Chondrocyte (in vitro differentiated cells): ENCODE results near the gene PRMT2. TPM values are rescaled to one million over a fixed set of nuclear protein-coding genes. Genes with fewer than 3 reads are reported as not detected.

Experiments used
- DNase-seq: peaks from one replicate; pipeline ENCODE4 v3.0.0; 2021; ENCODE audit warnings: mixed read lengths, low spot score
- H3K27ac Mint-ChIP-seq: one replicate; pipeline ENCODE4 v1.8.0; 2021; ENCODE audit warnings: mild to moderate bottlenecking, moderate library complexity, mixed read lengths; ENCODE audit not compliant: unreplicated experiment
- H3K27me3 Mint-ChIP-seq: 2 replicates; pipeline ENCODE4 v1.8.0; 2021; ENCODE audit warnings: low read depth, mixed read lengths
- H3K36me3 Mint-ChIP-seq: 2 replicates; pipeline ENCODE4 v1.8.0; 2021; ENCODE audit warnings: low read depth, mixed read lengths
- H3K4me1 Mint-ChIP-seq: 2 replicates; pipeline ENCODE4 v1.8.0; 2021; ENCODE audit warnings: low read depth, mild to moderate bottlenecking, mixed read lengths
- H3K4me3 Mint-ChIP-seq: one replicate; pipeline ENCODE4 v1.8.0; 2021; ENCODE audit warnings: mild to moderate bottlenecking, moderate library complexity, mixed read lengths; ENCODE audit not compliant: unreplicated experiment
- H3K9me3 Mint-ChIP-seq: 2 replicates; pipeline ENCODE4 v1.8.0; 2021; ENCODE audit warnings: low read depth, mixed read lengths
- CTCF ChIP-seq: fragments of 200-600 bp; sonication (generic); IDR thresholded peaks from 2 replicates; pipeline ENCODE4 v1.5.0; 2021; ENCODE audit warnings: antibody characterized with exemption, mild to moderate bottlenecking, moderate library complexity
- total RNA-seq: library from RNA; stranded (reverse); gene quantifications from 3 replicates; pipeline ENCODE4 v1.2.1, GENCODE V29; 2021

Gene PRMT2
- total RNA-seq, 1 donor from 2014 or later: 128 TPM

GRCh38 chr21:46610018-46610701 is 25.3 kb upstream of the PRMT2 start:
- Mint-ChIP-seq H3K4me3 (no peak overlapping the region), H3K4me1 (peaks cover under 1% of the 10 kb centered on the region), H3K36me3 (no peaks in the 10 kb centered on the region), H3K27ac (no peak overlapping the region), H3K9me3 (peaks cover 5% of the 10 kb centered on the region), H3K27me3 (no peaks in the 10 kb centered on the region)
- no peak for TF ChIP-seq CTCF
- DNase-seq: no peak

DNA sequence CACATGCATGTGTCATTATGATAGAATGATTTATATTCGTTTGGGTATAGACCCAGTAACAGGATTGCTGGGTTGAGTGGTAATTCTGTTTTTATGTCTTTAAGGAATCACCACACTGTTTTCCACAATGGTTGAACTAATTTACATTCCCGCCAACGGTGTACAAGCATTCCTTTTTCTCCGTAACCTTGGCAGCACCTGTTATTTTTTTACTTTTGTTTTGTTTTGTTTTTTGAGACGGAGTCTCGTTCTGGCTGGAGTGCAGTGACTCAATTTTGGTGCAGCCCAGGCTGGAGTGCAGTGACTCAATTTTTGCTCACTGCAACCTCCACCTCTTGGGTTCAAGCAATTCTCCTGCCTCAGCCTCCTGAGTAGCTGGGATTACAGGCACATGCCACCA is 22.1 kb upstream of the PRMT2 start:
- Mint-ChIP-seq H3K9me3 (peaks cover 9% of the 10 kb centered on the region), H3K4me3 (no peak overlapping the region), H3K27ac (no peak overlapping the region), H3K27me3 (no peaks in the 10 kb centered on the region), H3K36me3 (no peaks in the 10 kb centered on the region), H3K4me1 (no peaks in the 10 kb centered on the region)
- no peak for DNase-seq
- TF ChIP-seq CTCF: no peak

DNA sequence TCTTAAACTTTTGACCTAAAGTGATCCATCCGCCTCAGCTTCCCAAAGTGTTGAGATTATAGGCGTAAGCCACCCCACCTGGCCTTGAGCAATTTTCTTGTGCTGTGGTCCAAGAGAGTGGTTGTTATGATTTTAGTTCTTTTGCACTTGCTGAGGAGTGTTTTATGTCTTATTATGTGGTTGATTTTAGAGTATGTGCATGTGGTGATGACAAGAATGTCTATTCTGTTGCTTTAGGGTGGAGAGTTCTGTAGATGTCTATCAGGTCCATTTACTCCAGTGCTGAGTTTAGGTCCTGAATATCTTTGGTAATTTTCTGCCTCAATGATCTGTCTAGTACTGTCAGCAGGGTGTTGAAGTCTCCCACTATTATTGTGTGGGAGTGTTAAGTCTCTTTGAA is 19.4 kb upstream of the PRMT2 start:
- H3K36me3 Mint-ChIP-seq: peaks cover 2% of the 10 kb centered on the region
- peaks cover 19% of the 10 kb centered on the region for H3K4me1 Mint-ChIP-seq
- DNase-seq: no peak
- no peak for TF ChIP-seq CTCF
- peaks cover 23% of the 10 kb centered on the region for H3K9me3 Mint-ChIP-seq
- no peaks in the 10 kb centered on the region for H3K27me3 Mint-ChIP-seq
- H3K27ac Mint-ChIP-seq: no peak overlapping the region
- H3K4me3 Mint-ChIP-seq: no peak overlapping the region

DNA sequence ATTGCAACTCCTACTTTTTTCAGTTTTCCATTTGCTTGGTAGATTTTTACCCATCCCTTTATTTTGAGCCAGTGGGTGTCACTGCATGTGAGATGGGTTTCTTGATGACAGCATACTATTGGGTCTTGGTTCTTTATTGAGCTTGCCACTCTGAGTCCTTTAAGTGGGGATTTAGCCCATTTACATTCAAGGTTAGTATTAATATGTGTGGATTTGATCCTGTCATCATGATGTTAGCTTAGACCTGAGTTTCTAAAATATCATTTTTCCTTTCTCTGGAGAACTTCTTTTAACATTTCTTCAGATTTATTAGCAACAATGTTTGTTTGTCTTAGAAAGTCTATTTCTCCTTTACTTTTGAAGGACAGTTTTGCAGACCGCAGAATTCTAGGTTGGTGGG is 18.8 kb upstream of the PRMT2 start:
- H3K27ac Mint-ChIP-seq: no peak overlapping the region

More for the DNA sequence above, 18.8 kb upstream of the PRMT2 start:
- H3K9me3 Mint-ChIP-seq: peaks cover 23% of the 10 kb centered on the region
- peaks cover 2% of the 10 kb centered on the region for H3K36me3 Mint-ChIP-seq
- peaks cover 25% of the 10 kb centered on the region for H3K4me1 Mint-ChIP-seq
- H3K4me3 Mint-ChIP-seq: no peak overlapping the region
- no peak for DNase-seq
- no peaks in the 10 kb centered on the region for H3K27me3 Mint-ChIP-seq
- TF ChIP-seq CTCF: no peak
